DMS79 treated with DMSO at 0.1 percent for 48 hours (cell line): ENCODE measurements around the gene C6orf132.

ENCODE experiments used
- DNase-seq: peaks from one replicate; lab custom pipeline; 2025; lab: John Stamatoyannopoulos, UW

The C6orf132 gene

DNA sequence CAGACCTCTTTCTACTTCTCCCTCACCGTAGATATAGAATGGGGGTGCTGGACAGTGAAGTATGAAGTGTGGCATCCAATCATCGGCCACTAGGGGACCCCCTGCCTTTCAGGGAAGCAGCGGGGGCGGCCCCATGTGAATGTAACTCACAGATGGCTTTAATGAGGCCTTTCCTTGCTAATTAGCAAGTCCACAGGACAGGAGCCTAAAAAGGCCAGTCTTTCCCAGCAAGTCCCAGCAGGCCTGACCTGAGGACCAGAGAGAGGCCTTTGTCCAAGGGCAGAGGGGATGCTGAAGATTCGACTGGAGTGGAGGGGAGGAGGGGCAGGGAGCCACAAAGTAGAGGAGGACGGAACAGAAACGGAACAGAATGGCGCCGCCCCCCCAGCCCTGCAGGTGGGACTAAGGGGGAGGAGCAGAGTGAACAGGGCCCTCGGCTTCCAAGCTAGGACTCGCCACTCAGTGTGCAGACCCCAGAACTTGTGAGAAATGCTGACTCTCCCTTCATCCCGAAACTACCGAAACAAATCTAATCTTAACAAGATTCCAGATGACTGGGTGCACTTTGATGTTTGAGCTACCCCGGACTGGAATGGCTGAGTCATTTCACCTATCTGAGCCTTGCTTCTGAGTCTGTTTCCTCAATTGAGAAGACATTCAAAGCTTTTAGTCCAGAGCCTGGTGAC is 5.8 kb downstream of the C6orf132 start:
- DNase-seq: no peak

- DNase-seq: no peak
Observed at GRCh38 chr6:42135722-42136121, 6.7 kb downstream of the C6orf132 start.

DNA sequence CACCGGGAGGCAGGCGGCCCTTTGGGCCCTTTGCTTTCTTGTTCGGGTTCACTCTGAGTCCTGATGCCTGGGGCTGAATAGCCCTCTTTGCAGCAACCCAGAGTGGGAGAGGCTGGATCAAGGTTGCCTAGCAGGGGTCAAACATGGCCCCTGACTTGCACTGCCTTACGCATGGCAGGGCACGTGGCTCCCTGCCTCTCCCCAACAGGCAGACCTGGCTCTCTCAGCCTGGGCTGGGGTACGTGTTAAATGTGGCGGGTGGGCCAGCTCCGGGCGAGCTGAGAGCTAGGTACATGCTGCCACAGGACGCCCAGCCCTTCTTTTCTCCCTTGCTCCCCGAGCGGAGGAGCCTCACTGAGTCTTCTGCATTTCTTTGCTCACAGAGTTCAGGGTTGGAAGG is 7.3 kb downstream of the C6orf132 start:
- DNase-seq: no peak

GRCh38 chr6:42133926-42134325 is 8.5 kb downstream of the C6orf132 start:
- no peak for DNase-seq

DNA sequence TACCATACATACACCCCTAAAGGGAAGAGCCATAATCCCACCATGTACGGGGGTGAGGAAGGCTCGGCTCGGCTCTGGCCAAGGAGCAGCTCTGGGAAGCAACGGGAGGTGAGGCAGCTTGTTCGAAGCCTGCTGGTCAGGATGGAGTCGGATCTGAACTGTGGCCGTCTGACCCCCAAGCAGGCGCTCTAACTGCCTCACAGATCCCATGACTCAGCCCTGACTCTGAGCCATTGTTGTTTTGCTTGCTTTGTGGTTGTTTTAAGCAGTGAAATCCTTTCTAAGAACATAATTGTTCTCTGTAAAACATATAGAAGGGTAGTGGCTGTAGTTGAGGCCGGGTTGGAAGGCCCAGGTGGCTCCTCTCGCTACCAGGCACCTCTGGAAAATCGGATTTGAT is 10.9 kb downstream of the C6orf132 start:
- no peak for DNase-seq

- no peak for DNase-seq
Observed at GRCh38 chr6:42129360-42129676, 13.1 kb downstream of the C6orf132 start.

GRCh38 chr6:42128460-42129359 is 13.7 kb downstream of the C6orf132 start:
- DNase-seq: no peak

DNA sequence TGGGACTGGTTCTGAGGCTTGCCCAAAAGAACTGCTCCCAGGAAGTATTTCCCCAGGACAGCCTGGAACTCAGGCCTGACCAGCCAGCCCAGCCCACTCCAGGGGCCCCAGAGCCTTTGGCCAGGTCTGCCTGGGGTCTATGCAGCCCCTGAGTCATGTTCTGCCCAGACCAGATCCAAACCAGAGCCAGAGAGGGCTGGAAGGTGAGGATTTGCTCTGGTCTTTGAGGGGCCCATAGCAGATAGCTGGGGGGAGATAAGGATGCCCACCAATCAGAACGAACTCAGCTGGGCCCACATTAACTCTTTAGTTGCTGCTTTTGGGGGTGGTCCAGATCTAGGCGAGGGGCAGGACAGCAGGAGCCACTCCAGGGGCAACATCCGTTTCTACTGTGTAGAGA is 16.8 kb downstream of the C6orf132 start:
- no peak for DNase-seq

GRCh38 chr6:42125231-42125630 is 17.2 kb downstream of the C6orf132 start:
- no peak for DNase-seq

DNA sequence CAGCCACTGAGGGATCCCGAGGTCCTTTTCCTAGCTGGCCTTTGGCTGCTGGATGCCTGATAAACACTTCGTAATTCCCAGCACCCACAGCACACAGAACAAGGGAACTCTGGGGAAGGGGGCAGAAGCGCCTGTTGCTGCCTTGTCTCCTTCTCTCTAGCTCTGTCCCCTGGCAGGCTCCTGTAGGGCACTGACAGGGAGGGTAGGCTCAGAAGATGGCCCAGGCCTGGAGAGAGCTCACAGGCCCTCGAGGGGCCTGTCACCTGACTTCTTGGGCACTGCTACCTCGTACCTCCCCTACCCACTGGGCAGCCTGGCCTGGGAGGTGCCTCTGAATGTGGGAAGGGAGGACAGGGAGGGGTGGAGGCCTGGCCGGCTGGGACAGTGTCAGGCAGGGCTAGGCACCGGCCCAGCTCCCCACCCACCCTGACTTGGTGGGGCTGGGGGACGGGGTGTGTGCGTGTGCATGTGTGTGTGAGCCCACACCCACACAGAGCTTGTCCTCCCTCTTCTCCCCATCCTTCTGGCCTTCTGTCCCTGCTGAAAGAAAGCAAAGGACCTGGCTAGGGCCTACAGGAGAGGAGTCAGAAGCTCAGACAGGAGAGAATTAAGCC is 18.1 kb downstream of the C6orf132 start:
- DNase-seq: no peak

GRCh38 chr6:42123379-42124103 is 18.9 kb downstream of the C6orf132 start:
- DNase-seq: no peak

DNA sequence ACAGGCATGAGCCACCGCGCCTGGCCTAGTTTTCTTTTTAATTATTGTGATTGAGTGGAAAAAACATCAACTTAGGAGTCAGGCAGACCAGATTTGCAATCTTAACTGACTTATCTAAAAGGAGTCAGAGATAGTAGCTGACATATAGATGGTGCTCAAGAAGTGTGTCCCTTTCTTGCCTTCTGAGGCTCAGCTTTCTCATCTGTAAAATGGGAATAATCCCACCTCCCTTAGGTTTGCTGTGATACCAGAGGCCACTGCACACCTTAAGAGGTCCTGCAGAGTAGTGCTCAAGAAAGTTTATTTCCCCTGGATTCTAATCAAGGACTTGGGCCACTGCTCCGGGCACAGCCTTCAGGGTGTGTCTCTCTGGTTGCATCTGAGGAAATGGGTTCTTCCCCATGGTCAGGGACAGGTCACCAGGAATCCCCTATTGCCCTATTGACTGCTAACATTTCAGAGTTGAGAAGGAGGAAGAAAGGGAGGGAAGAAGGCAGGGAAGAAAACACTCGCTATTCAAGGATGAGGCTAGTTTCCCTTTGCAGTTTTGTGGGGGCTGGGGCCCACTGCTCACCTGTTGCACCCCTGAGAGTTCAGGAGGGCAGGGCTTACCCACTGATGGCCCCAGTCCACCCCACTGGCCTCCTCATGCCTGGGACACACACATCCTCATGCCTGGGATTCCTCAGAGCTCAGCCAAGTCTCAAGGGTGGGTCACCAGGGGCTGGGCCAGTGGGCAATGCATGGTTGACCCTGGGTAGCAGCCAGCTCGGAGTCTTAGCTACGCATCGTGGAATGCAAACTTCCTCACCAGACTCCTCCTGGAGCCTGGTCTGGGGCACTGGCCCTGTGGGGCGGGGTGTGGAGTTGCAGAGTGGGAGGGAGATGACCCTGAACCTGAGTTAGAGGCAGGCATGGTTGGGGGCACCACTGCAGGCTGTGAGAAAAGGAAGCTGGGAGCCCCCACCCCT is 21.2 kb downstream of the C6orf132 start:
- no peak for DNase-seq

DNA sequence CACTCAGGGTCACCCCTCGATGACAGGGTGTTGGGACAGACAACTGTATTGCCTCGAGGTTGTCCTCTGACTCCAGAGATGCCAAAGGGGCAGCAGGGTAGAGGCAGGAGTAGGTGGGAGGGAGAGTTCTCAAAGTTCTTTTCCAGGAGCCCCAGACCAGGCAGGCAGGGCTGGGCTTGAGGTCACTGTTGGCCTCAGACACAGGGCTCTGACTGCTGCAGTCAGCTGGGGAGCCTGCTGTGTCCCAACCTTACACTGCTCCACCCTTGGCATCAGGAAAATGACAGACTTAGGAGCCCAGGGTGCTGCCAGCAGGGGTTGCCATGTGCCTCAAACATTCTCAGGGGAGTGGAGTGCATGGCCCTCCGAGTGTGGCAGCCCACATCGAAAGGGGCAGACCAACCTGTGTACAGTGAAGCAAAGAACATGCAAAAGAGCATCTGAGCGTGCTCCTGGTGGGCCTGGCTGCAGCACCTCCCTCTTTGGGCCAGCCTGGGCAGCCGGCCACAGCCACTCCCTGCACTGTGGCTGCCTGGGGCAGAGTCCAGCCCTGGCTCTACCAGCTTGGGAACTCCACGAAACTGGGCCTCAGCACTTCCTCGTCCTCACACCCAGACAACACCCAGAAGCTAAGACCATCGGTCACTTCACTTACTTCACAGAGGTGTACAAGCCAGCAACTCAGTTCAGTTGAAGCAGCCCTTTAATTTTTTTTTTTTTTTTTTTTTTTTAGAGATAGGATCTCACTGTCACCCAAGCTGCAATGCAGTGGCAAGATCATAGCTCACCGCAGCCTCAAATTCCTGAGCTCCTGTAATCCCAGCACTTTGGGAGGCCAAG is 24.0 kb downstream of the C6orf132 start:
- DNase-seq: no peak

DNA sequence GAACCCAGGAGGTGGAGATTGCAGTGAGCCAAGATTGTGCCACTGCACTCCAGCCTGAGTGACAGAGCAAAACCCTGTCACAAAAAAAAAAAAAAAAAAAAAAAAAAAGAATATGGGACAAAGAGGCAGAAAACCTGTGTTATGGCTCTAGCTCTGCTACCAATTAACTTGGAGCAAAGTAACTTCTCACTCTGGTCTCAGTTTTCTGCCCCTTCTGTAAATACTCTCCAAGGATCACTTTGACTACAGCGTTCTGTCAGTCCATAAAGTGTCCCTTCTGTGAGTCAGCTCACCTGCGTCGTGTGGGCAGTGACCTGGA is 24.6 kb downstream of the C6orf132 start:
- no peak for DNase-seq

GRCh38 chr6:42113936-42114636 is 28.3 kb downstream of the C6orf132 start:
- no peak for DNase-seq

- DNase-seq: no peak
Observed at GRCh38 chr6:42112351-42112750, 30.1 kb downstream of the C6orf132 start.

- DNase-seq: no peak
Observed at GRCh38 chr6:42110683-42111082, 31.7 kb downstream of the C6orf132 start.

- no peak for DNase-seq
Observed at GRCh38 chr6:42108071-42108470, 34.3 kb downstream of the C6orf132 start.

DNA sequence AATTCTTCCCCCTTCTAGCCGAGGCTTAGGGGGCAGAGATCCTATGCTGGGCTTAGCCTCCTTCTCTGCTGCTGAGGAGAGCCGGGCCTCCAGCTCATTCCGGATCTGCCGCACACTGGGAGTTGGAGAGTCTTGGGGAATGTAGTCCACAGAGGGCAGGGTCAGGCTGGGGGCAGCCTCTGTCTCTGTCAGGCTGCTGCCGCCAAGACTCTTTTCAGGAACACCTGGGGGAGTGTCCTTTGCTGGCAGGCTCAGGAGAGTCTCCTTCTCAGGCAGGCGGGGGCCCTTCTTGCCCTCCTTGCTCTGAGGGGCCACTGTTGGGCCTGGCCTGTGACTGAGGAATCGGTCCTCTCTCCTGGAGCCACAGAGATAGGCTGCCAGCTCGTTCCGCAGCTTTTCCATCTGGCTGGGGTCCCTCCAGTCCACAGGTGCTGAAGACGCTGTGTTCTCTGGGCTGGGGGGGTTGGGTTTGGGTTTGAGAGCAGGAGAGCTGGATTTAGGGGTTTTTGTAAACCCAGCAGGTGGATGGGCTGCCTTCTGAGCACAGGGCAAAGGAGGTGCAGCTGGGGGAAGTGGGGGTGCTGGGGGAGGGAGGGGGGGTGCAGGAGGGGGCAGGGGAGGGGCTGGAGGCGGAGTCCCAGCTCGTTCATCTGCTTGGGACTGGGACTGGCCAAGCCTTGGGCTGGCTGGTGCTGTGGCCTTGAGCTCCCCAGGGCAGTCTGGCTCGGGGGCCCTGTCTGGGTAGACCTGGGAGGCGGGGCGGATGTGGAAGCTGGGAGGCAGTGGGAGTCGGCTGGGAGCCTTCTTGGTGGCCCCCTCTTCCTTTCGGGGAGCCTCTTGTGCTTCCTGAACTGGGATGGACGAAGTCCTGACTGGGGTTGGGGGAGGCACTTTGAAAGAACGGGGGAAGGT is 36.1 kb downstream of the C6orf132 start:
- DNase-seq: no peak
